Measurements from ENCODE around the gene ATP8A2.
"Not testable (repeated sequence)": the region's sequence is repeated elsewhere in the genome, so short reads cannot be mapped to it uniquely, and the experiment has no call there.

Gene ATP8A2

DNA sequence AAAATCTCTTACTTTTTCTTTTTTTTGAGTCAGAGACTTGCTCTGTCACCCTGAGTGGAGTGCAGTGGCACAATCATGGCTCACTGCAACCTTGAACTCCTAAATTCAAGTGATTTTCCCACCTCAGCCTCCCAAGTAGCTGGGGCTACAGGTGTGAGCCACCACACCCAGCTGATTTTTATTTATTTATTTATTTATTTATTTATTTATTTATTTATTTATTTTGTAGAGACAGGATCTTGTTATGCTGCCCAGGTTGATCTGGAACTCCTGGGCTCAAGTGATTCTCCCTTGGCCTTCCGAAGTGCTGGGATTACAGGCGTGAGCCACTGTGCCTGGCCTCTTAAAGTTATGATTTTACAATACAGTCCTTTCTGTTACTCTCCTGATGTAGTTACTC lies 696.6 kb downstream of the ATP8A2 start:
- not testable (repeated sequence) for H3K4me1 ChIP-seq (ENCODE audit: control insufficient read depth in 5 of 5, insufficient read depth in 5 of 5, low read length in 5 of 5); H3K9me3 ChIP-seq (ENCODE audit: control insufficient read depth in 5 of 5, low read length in 5 of 5); H3K9ac ChIP-seq (ENCODE audit: low read length in 5 of 5); H3K27me3 ChIP-seq (ENCODE audit: control insufficient read depth in 5 of 5, insufficient read depth in 4 of 5, low read length in 5 of 5); H3K27ac ChIP-seq (ENCODE audit: low read depth, low read length); H3K4me3 ChIP-seq (ENCODE audit: low read depth in 1 of 5, low read length in 5 of 5); H3K36me3 ChIP-seq (ENCODE audit: control insufficient read depth in 5 of 5, insufficient read depth in 5 of 5, low read length in 5 of 5)

DNA sequence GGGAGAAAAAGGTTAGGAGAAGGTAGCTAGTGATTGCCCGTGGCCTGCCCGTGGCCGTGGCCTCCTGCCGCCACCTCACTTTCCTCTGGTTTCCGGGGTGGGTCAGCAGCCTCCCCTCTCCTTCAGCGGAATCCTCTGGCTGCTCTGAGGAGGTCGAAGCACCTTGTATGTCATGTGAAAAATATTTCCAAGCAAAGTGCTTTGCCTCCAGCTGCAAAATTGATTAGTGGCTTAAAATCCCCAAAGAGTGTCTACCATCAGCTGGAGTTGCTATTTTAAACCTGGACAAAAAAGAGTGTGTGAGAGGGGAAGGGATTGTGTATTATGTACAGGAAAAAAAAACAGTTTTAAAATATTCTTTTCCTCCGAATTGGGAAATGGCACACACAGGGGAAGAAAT lies 697.9 kb downstream of the ATP8A2 start:
- H3K36me3 ChIP-seq (ENCODE audit: control insufficient read depth in 5 of 5, insufficient read depth in 5 of 5, low read length in 5 of 5); H3K9ac ChIP-seq (ENCODE audit: low read length in 5 of 5); H3K27ac ChIP-seq (ENCODE audit: low read depth, low read length); H3K4me3 ChIP-seq (ENCODE audit: low read depth in 1 of 5, low read length in 5 of 5); H3K9me3 ChIP-seq (ENCODE audit: control insufficient read depth in 5 of 5, low read length in 5 of 5); H3K27me3 ChIP-seq (ENCODE audit: control insufficient read depth in 5 of 5, insufficient read depth in 4 of 5, low read length in 5 of 5); H3K4me1 ChIP-seq (ENCODE audit: control insufficient read depth in 5 of 5, insufficient read depth in 5 of 5, low read length in 5 of 5): not testable (repeated sequence)

DNA sequence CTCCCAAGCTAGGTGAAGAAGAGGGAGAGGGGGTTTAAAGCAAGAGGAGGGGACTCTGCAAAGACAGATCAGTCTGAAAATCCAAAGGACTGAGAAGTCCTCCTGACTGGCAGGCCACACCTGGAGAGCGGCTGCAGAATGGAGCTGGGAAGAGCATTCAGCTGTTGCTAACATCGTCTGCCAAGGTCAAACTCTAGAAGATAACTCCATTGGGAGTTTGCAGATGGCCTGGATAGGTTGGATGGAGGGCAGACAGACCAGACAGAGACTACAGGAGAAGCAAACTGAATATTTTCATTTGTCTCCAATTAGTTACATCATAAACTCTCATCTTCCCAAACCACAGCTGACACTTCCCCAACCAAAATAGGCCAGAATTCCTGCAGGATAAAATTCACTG lies 699.9 kb downstream of the ATP8A2 start:
- Histone ChIP-seq H3K4me1 (ENCODE audit: control insufficient read depth in 5 of 5, insufficient read depth in 5 of 5, low read length in 5 of 5) (peaks cover 0 to 3% (median 0%) of the 10 kb centered on the region in 5 donors), H3K36me3 (ENCODE audit: control insufficient read depth in 5 of 5, insufficient read depth in 5 of 5, low read length in 5 of 5) (no peaks in the 10 kb centered on the region), H3K27ac (ENCODE audit: low read depth, low read length) (no peak overlapping the region), H3K4me3 (ENCODE audit: low read depth in 1 of 5, low read length in 5 of 5) (no peak overlapping the region), H3K9me3 (ENCODE audit: control insufficient read depth in 5 of 5, low read length in 5 of 5) (no peaks in the 10 kb centered on the region), H3K27me3 (ENCODE audit: control insufficient read depth in 5 of 5, insufficient read depth in 4 of 5, low read length in 5 of 5) (peaks cover 0 to 5% (median 0%) of the 10 kb centered on the region in 5 donors), H3K9ac (ENCODE audit: low read length in 5 of 5) (no peak overlapping the region)

DNA sequence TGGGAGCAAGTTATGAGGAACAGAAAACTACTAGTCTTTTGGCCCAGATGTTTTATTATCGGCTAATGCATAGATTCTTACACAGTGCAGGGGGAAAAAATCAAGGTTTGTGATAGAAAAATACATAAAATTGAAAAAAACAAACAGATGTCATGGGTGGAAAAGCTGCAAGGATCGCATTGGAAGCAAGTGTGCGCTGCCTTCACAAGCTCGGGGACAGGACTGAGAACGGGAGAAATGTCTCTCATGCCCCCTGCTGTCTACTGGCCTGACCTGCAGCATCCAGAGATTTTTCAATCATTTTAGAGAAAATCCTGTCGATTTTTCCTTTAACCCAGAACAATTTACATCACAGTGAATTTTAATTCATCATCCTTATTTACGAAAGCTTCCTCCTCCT lies 700.6 kb downstream of the ATP8A2 start:
- H3K9ac ChIP-seq (ENCODE audit: low read length in 5 of 5); H3K27ac ChIP-seq (ENCODE audit: low read depth, low read length); H3K4me1 ChIP-seq (ENCODE audit: control insufficient read depth in 5 of 5, insufficient read depth in 5 of 5, low read length in 5 of 5): not testable (repeated sequence)

DNA sequence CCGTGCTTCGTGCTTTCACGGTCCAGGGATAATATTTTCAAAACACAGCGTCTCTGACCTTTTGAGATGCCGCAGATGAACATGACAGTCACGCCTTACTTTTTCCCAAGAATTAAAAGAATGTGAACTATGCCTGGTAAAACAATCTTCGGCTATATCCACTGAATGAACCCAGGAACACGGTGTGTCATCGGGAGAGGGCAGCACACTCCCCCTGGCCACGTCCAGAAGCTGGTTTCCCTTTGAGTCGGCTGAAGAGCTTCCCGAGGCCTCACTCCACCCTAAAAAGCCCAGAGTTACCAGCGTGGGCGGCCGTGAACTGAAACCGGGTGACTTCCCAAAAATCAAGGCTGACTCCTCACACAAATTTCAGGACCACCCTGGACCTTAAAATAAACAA lies 702.9 kb downstream of the ATP8A2 start:
- Histone ChIP-seq H3K36me3 (ENCODE audit: control insufficient read depth in 5 of 5, insufficient read depth in 5 of 5, low read length in 5 of 5) (no peaks in the 10 kb centered on the region), H3K4me3 (ENCODE audit: low read depth in 1 of 5, low read length in 5 of 5) (peak overlapping the region in 1 of 5 donors; percentile 22), H3K27me3 (ENCODE audit: control insufficient read depth in 5 of 5, insufficient read depth in 4 of 5, low read length in 5 of 5) (peaks cover 0 to 5% (median 0%) of the 10 kb centered on the region in 5 donors), H3K9me3 (ENCODE audit: control insufficient read depth in 5 of 5, low read length in 5 of 5) (no peaks in the 10 kb centered on the region), H3K9ac (ENCODE audit: low read length in 5 of 5) (no peak overlapping the region), H3K27ac (ENCODE audit: low read depth, low read length) (no peak overlapping the region), H3K4me1 (ENCODE audit: control insufficient read depth in 5 of 5, insufficient read depth in 5 of 5, low read length in 5 of 5) (peaks cover 0 to 4% (median 0%) of the 10 kb centered on the region in 5 donors)

More for the DNA sequence above, 700.6 kb downstream of the ATP8A2 start:
- not testable (repeated sequence) for H3K36me3 ChIP-seq (ENCODE audit: control insufficient read depth in 5 of 5, insufficient read depth in 5 of 5, low read length in 5 of 5); H3K27me3 ChIP-seq (ENCODE audit: control insufficient read depth in 5 of 5, insufficient read depth in 4 of 5, low read length in 5 of 5); H3K9me3 ChIP-seq (ENCODE audit: control insufficient read depth in 5 of 5, low read length in 5 of 5); H3K4me3 ChIP-seq (ENCODE audit: low read depth in 1 of 5, low read length in 5 of 5)
